Chondrocyte (in vitro differentiated cells): ENCODE results near the gene TMSB15A. TPM values are rescaled to one million over a fixed set of nuclear protein-coding genes. Genes with fewer than 3 reads are reported as not detected.

Experiments used
- DNase-seq: peaks from one replicate; pipeline ENCODE4 v3.0.0; 2021; ENCODE audit warnings: mixed read lengths, low spot score
- H3K27ac Mint-ChIP-seq: one replicate; pipeline ENCODE4 v1.8.0; 2021; ENCODE audit warnings: mild to moderate bottlenecking, moderate library complexity, mixed read lengths; ENCODE audit not compliant: unreplicated experiment
- H3K27me3 Mint-ChIP-seq: 2 replicates; pipeline ENCODE4 v1.8.0; 2021; ENCODE audit warnings: low read depth, mixed read lengths
- H3K36me3 Mint-ChIP-seq: 2 replicates; pipeline ENCODE4 v1.8.0; 2021; ENCODE audit warnings: low read depth, mixed read lengths
- H3K4me1 Mint-ChIP-seq: 2 replicates; pipeline ENCODE4 v1.8.0; 2021; ENCODE audit warnings: low read depth, mild to moderate bottlenecking, mixed read lengths
- H3K4me3 Mint-ChIP-seq: one replicate; pipeline ENCODE4 v1.8.0; 2021; ENCODE audit warnings: mild to moderate bottlenecking, moderate library complexity, mixed read lengths; ENCODE audit not compliant: unreplicated experiment
- H3K9me3 Mint-ChIP-seq: 2 replicates; pipeline ENCODE4 v1.8.0; 2021; ENCODE audit warnings: low read depth, mixed read lengths
- CTCF ChIP-seq: fragments of 200-600 bp; sonication (generic); IDR thresholded peaks from 2 replicates; pipeline ENCODE4 v1.5.0; 2021; ENCODE audit warnings: antibody characterized with exemption, mild to moderate bottlenecking, moderate library complexity
- long read RNA-seq: library from polyadenylated mRNA; stranded (forward); transcript quantifications from one replicate; pipeline ENCODE4 v2.0.0, GENCODE V29; 2021
- total RNA-seq: library from RNA; stranded (reverse); gene quantifications from 3 replicates; pipeline ENCODE4 v1.2.1, GENCODE V29; 2021

Gene TMSB15A
- total RNA-seq: 1.1 to 4.6 TPM (median 4.4 TPM) in 3 replicates
- long read RNA-seq, partial matches to known transcripts: 0 of 2 reads
- long read RNA-seq, other reads (novel, unspliced or antisense): 0 of 2 reads

GRCh38 chrX:102515975-102516941 lies at the start of gene TMSB15A:
TMSB15A (minus strand) TSS chrX:102516739.
- peaks cover 3% of the 10 kb centered on the region for H3K4me1 Mint-ChIP-seq
- TF ChIP-seq CTCF: no peak
- H3K4me3 Mint-ChIP-seq: peak within 1 kb of the TSS; percentile 78
- H3K27ac Mint-ChIP-seq: peak within 1 kb of the TSS; percentile 56
- H3K36me3 Mint-ChIP-seq: no peaks in the 10 kb centered on the region
- no peaks in the 10 kb centered on the region for H3K27me3 Mint-ChIP-seq
- H3K9me3 Mint-ChIP-seq: peaks cover 11% of the 10 kb centered on the region
- peak; percentile 81 for DNase-seq

- Mint-ChIP-seq H3K4me3 (no peak overlapping the region), H3K4me1 (no peaks in the 10 kb centered on the region), H3K36me3 (no peaks in the 10 kb centered on the region), H3K9me3 (peaks cover 6% of the 10 kb centered on the region), H3K27me3 (no peaks in the 10 kb centered on the region), H3K27ac (no peak overlapping the region)
- DNase-seq: no peak
- TF ChIP-seq CTCF: no peak
Measured at GRCh38 chrX:102560423-102561068, 44.0 kb upstream of the TMSB15A start.

GRCh38 chrX:102558607-102559006 lies 42.1 kb upstream of the TMSB15A start:
- Mint-ChIP-seq H3K9me3 (peaks cover 6% of the 10 kb centered on the region), H3K4me3 (no peak overlapping the region), H3K27me3 (peaks cover 1% of the 10 kb centered on the region), H3K36me3 (no peaks in the 10 kb centered on the region), H3K4me1 (no peaks in the 10 kb centered on the region), H3K27ac (no peak overlapping the region)
- no peak for TF ChIP-seq CTCF
- DNase-seq: no peak

- H3K36me3 Mint-ChIP-seq: no peaks in the 10 kb centered on the region
Measured at GRCh38 chrX:102548231-102548630, 31.7 kb upstream of the TMSB15A start.

More at GRCh38 chrX:102548231-102548630, 31.7 kb upstream of the TMSB15A start:
- Mint-ChIP-seq H3K27me3 (no peaks in the 10 kb centered on the region), H3K27ac (no peak overlapping the region), H3K9me3 (no peaks in the 10 kb centered on the region), H3K4me1 (no peaks in the 10 kb centered on the region), H3K4me3 (no peak overlapping the region)
- no peak for TF ChIP-seq CTCF
- DNase-seq: no peak
